HG02798 (cell line): ENCODE measurements around the gene ICA1.

Experiments used
- ATAC-seq: cut with Tn5 transposase; IDR thresholded peaks from one replicate; pipeline ENCODE4 v1.9.1; 2021; ENCODE audit warnings: mild to moderate bottlenecking; ENCODE audit not compliant: unreplicated experiment, poor library complexity

The ICA1 gene

DNA sequence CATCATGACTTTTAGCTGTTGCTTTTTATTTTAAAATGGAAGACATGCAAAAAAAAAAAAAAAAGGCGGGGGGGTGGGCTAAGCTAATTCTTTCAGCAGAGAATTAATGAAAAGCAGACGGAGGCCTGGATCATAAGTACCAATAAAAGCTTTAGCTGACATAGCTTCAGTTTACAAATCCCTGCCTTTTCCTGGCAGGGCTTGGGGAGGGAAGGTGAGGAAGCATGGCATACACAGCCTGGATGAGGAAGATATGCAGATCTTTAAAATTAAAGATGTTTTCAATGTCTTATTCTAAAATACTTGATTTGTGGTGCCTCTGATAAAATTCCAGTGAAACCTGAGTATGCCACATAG lies 57.0 kb downstream of the ICA1 start:
- no peak for ATAC-seq

DNA sequence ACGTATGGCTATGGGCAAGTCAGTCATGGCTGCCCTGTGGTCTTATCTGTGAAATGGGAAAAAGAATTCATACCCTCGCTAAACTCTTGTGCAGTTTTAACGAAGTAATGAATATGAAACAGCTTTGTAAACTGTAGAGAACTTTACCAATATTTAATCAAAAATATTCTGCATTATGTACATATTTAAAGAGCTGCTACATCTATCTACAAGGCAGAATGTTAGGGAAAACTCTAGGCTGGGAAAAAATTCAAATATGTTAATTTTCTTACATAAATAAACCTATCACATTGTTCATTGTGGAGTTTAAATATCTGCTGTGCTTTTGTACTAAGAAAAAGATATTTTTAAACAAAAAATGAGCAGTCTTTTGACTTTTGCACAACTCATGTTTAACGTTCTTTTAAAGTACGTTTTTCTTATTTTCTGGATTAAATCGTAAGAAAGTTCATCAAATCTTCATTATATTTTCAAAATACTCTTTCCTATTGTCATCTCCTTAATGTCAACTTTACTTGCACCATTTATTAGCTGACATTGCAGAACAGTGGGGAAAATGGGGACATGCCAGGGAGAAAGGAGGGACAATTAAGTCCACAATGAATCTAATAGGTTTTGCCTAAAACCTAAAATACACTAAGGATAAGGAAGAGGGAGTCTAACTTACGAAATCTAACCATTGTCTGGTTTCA lies 57.5 kb downstream of the ICA1 start:
- ATAC-seq: no peak

- no peak for ATAC-seq
Observed at GRCh38 chr7:8201846-8202441, 60.0 kb downstream of the ICA1 start.

DNA sequence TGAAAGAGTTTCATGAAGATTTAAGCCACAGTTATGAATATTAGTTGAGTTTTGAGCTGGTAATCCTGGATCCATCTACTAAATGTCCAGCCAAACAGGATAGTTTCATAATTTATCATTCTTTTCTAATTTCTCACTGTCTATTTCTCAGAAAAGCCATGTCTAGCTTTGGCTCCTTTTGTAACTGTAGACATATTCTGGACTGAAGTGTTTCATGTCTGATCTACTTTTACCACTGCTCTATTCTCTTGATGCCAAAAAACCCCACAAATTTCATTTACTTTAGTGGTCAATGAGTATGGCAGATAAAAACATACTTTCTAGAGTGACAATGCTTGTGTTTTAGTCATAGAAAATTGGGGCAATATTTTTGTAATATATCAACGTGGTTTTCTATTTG lies 61.2 kb downstream of the ICA1 start:
- ATAC-seq: no peak

DNA sequence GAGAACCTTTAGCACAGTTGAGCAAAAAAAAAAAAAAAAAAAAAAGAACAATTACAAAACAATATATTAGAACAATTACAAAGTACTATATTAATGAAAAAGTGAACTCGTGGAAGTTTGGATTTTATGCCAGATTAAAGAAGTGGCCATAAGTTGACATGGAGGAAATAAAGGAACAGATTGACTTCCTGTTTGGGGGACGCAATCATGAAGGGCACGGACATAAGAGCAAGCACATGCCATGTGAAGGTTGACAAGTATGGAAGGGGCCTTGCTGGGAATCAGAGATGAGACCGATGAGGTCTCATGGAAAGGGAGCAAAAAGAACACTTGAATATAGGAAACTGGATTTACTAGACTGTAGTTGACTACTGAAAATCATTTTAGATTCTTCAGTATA lies 61.7 kb downstream of the ICA1 start:
- no peak for ATAC-seq

DNA sequence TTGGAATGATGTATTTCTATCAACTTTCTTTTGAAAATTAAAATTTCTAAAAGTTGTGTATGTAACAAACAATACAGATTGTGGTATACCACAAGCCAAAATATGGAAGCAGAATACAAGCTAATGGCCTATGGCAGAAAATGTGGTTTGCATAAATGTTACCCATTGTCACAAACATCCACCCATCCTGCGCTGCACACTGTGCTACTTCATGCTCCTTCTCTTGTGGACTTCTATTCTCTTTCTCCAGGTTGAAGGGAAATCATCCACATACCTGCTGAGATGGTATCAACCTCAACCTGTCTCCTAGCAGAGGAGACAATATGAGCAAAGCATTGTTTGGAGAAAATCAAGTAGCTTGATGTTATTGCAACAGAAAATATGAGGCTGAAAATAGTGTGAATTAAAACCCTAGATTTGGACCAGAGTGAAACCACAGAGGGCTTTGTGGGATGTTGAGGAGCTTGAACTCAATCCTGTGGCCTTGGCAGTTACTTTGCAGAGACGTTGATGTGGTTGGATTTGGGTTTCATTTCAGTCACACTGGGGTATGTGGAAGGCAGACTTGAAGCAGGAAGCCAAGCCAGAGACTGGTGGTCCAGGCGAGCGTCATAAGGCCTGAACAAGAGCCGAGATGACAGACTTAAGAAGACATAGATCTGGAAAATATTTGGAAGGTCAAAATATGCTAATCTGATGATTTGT lies 63.8 kb downstream of the ICA1 start:
- ATAC-seq: no peak

DNA sequence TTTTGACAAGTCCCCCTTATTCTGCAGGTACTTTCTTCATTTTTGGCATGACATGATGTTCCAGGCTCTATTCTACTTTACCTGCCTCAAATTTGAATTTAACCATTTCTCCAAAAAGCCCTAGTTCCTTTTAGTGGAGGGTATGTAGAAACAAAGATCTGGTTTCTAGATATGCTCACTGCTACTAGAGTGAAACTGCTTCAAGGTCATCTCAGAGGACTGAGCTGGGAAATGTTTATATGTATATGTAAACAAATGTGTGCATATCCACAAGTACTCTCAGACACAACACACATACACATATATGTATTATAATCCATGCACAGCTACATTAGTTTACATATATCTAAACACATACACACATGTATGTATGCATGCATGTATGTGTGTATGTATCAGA lies 69.1 kb downstream of the ICA1 start:
- ATAC-seq: no peak

- ATAC-seq: peak; percentile 87
Observed at GRCh38 chr7:8190119-8190895, 71.7 kb downstream of the ICA1 start.

- ATAC-seq: no peak
Observed at GRCh38 chr7:8189625-8190024, 72.3 kb downstream of the ICA1 start.

DNA sequence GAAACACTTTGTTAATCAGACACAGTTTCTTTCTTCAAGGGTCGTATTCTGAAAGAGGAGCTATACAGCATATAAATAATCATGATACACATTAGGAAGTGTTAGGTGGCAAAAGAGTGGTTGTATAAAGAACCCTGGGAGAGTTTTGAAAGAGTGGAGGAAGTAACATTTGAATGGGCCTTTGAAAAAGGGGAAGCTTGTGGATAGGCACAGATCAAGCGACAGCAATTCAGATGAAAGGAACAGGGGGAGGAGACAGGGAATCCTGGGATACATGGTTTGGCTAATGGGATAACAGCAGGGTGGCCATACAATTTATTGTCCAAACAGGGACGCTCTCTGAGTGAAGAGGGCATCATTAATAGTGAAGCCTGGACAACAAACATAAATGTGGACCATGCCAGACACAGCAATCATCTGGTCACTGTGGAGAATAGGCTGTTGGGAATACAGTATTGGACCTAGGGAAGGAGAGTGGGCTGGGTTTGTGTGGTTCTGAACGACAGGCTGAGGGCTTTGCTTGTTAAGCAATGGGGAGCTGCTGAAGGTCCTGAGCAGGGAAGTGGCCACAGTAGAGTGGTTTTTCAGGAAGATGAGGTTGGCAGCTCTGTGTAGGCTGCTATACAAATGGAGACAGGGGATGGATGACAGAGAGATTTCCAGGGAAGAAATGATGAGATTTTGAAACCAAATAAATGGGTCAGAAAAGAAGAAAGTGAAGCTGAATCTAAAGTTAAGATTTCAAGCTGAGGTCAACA lies 75.9 kb downstream of the ICA1 start:
- no peak for ATAC-seq

DNA sequence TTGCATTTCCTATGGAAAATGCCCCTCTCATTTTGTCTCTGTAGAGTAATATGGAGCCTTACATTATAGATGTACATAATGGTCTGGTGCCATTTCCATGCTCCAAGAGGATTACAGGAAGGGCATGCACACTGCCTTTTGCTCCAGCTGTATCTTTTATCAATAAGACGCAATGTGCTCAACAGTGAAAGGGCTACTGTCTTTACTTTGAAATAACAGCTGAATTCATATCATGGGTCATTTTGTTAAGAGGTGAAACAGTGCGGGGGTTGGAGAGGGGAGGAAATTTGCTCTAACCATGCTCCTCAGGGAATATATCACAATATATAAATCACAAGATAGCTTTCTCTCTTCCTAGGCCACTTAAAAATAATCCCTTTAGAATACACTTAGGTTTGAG lies 77.7 kb downstream of the ICA1 start:
- no peak for ATAC-seq

DNA sequence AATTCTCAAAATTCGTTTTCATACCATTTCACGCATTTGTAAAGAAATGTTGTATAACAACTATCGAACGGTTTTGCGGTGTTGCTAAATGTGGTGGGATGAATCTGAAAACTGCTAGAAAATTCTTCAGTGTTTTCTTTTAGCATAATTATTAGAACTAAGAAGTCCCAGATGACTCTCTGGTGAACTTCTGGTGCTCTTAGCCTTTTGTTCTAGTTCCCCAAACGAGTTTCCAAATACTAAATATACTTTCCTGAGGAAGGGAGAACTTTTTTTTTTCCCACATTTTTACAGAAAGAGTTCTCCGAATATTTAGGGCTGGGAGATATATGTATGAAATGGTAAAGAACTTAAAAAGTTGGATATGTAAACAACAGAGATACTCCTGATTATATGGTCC lies 82.5 kb downstream of the ICA1 start:
- ATAC-seq: no peak

DNA sequence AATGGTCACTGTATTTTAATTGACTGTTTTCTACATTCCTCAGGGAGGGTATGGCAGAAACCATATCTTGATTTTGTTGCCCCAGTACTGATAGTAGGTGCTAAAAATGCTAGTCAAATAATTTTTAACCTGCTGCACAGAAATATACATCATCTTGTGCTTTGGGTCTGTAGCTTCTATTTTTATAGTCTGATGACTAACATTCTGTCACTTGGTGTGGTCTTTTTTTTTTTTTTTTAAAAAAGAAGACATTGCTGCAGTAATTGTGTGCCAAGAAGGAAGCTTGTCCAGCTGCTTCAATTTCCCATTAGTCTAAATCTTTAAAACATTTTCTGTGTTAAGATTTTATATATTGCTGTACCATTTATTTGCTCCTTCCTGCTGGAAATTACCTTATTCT lies 83.6 kb downstream of the ICA1 start:
- ATAC-seq: no peak

DNA sequence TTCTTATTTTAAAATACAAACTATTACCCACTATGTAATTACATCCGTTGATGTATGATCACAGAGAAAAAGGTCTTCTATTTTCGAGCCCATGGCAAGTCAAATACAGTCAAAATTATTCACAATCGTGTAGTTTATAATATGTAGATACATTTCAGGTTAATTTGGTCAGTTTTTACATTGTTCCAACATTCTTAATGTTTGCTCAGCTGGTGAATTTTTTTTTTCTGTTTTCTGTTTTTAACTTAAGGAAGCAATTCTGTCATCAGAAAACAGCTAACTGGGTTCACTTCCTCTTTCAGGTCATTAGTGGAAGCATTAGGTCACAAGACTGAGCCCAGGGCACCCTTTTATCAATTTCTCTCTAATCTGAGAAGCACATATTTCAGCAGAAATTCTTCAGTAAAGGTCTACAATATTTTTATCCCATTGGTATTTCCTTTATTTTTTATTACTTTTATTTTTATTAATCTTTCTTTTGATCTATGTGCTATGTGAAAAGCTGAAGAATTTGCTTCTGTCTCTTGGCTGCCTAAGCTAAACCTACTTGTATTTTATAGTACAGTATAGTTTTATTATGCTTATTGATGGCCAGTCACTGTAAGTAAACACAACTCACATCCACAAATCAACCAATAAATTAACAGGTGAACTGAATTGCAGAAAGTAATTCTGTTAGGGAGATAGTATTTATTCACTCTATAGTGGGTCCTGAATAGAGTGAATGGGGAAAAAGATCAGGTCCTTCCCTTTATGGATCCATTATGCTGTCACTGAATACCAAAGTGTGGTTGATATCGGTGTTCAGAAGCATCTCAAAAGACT lies 84.6 kb downstream of the ICA1 start:
- peak; percentile 44 for ATAC-seq

DNA sequence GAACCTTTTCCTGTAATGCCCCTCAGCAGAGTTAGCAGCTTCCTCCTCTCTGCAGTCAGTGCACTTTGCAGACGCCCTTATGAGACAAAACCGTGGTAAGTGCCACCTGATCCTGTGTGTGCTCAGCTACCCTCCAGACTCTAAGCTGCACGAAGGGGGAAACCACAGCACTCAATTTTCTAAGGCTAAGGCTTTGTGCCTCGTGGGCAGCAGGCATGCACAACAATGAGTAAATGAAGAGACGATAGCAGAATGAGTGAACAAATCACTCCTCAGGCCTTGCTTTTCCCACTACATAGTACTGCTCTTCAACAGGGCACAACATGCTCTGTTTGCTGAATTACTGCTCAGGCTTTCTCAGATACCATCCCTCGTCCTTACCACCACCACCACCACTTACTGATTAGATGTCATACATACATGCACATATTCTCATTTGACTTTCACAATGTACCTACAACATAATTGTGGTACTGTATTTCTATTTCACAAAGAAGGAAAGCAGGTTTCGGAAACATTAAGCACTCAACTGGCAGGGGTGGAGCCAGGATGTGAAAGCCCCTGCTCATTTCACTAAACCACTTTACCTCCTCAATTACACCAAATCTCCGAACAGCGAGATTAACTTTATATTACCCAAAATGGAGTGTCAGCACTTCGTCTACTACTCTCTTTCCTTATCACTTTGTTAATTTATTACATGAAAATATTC lies 85.4 kb downstream of the ICA1 start:
- ATAC-seq: peak; percentile 73

DNA sequence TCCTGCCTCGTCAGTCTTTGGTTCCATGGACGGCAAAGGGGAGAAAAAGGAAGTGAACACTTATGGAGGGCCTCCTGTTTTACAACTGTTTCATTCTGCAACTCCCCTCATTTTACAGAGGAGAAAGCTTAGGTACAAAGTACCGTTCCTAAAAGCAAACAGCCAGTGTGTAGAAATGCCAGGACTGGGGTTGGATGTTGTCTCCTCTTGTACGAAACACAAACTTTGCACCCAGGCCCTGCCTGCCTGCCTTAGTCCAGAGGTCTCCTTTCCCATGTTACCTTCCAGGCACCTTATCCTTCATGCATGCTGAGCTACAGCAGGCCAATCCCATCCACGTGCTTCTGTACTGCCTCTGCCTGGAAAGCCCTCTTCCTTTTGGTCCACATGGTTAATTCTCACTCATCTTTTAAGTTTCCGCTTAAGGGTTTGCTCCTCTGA lies 86.0 kb downstream of the ICA1 start:
- no peak for ATAC-seq

DNA sequence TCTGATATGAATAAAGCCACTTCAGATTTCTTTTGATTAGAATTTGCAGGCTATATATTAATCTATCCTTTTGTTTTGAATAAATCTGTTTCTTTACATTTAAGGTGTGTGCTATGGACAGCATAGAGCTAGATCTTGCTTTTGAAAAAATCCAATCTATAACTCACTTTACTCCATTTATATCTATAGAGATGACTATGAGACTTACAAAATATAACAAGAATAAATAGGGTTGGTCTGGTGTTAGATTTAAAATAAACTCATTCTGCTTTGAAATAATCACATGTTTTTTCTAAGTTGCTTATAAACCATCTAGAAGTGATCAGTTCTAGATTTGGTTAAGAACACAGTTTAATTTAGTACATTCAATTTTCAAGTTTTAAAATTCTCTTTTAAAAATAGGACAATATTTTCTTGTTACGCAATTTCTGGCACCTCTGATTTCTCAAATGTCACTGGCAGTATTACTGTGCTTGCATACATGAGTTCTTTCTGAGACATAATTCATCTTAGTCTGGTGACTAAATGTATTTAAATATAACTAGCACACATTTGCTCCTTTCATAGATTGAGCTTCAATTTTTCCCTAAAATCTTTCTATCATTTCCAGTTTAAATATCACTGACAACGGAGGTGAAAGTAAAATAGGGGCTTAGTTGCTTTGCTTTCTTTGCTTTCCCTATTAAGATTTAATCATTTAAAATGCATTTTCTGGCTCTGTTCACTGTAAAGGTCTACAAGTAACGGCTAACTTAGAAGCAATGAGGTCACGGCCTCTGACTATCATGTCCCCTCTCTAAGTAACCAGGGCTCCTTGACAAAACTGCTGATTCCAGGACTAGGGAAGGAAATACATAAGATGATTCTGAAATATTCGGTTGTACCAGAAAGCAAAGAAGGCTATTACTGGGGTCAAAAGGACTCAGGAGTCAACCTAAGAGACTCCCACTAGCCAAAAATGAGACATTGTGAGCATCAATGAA lies 89.3 kb downstream of the ICA1 start:
- ATAC-seq: no peak

DNA sequence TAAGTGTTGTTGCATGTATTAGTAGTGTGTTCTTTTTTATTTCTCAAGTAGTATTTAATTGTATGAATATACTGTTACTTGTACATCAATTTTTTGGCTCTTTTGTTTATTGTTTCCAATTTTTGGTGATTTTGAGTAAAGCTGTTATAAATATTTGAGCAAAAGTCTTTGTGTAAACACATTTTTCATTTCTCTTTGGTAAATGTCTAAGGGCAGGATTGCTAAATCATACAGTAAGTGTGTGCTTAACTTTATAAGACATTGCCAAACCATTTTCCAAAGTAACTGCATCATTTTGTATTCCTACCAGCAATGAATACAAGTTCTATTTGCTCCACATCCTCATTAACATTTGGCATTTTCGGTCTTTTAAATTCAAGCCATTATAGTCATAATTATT lies 92.8 kb downstream of the ICA1 start:
- no peak for ATAC-seq
